Activated CD4-positive, alpha-beta T cell treated with anti-CD3 and anti-CD28 coated beads, Interleukin-10, Interleukin-2, amounts not matched to agents 100 ng/mL and 50 ng/mL, durations not matched to agents 16 hours and 8 hours (primary cell): Measurements from ENCODE around the gene MARCHF9.

Experiments
- DNase-seq: peaks from one replicate; pipeline ENCODE4 v3.0.0-alpha.2; 2020

The MARCHF9 gene

GRCh38 chr12:57755454-57756372 lies 810 bp downstream of the MARCHF9 start:
- DNase-seq, result no peak

- DNase-seq, result peak; percentile 83
Observed at GRCh38 chr12:57756406-57757341, 1.8 kb downstream of the MARCHF9 start.

- DNase-seq, result no peak
Observed at GRCh38 chr12:57757771-57758170, 2.9 kb downstream of the MARCHF9 start.

- DNase-seq, result no peak
Observed at GRCh38 chr12:57758552-57759359, 3.9 kb downstream of the MARCHF9 start.

GRCh38 chr12:57759360-57759980 lies 4.6 kb downstream of the MARCHF9 start:
- DNase-seq, result peak; percentile 58

- no peak for DNase-seq
Observed at GRCh38 chr12:57760347-57760982, 5.6 kb downstream of the MARCHF9 start.

GRCh38 chr12:57761391-57761998 lies 6.6 kb downstream of the MARCHF9 start:
- DNase-seq, result no peak

GRCh38 chr12:57762463-57762862 lies 7.6 kb downstream of the MARCHF9 start:
- DNase-seq, result no peak

GRCh38 chr12:57763881-57764661 lies 9.2 kb downstream of the MARCHF9 start:
- no peak for DNase-seq

- no peak for DNase-seq
Observed at GRCh38 chr12:57764662-57765002, 9.7 kb downstream of the MARCHF9 start.

GRCh38 chr12:57765003-57765697 lies 10.2 kb downstream of the MARCHF9 start:
- DNase-seq, result peak; percentile 70

GRCh38 chr12:57765698-57766463 lies 11.0 kb downstream of the MARCHF9 start:
- no peak for DNase-seq

- DNase-seq, result no peak
Observed at GRCh38 chr12:57766464-57767304, 11.8 kb downstream of the MARCHF9 start, which contains the start of gene CYP27B1. Gene CYP27B1, minus strand, starts transcription at chr12:57767078. Its CDS starts 37 bp downstream, at chr12:57767041.

GRCh38 chr12:57767305-57767698 lies 12.4 kb downstream of the MARCHF9 start:
- no peak for DNase-seq

- DNase-seq, result no peak
Observed at GRCh38 chr12:57767876-57768275, 13.0 kb downstream of the MARCHF9 start.

GRCh38 chr12:57769594-57769993 lies 14.7 kb downstream of the MARCHF9 start:
- DNase-seq, result no peak

GRCh38 chr12:57770734-57771133 lies 15.8 kb downstream of the MARCHF9 start:
- DNase-seq, result no peak
